HG03108 (cell line): ENCODE results near the gene KLB.
A peak's percentile ranks its signal among the peaks of the same experiment; 100 is the strongest.

Source experiments
- ATAC-seq: cut with Tn5 transposase; IDR thresholded peaks from one replicate; pipeline ENCODE4 v1.9.1; 2021; ENCODE audit warnings: moderate library complexity; ENCODE audit not compliant: unreplicated experiment

The KLB gene

DNA sequence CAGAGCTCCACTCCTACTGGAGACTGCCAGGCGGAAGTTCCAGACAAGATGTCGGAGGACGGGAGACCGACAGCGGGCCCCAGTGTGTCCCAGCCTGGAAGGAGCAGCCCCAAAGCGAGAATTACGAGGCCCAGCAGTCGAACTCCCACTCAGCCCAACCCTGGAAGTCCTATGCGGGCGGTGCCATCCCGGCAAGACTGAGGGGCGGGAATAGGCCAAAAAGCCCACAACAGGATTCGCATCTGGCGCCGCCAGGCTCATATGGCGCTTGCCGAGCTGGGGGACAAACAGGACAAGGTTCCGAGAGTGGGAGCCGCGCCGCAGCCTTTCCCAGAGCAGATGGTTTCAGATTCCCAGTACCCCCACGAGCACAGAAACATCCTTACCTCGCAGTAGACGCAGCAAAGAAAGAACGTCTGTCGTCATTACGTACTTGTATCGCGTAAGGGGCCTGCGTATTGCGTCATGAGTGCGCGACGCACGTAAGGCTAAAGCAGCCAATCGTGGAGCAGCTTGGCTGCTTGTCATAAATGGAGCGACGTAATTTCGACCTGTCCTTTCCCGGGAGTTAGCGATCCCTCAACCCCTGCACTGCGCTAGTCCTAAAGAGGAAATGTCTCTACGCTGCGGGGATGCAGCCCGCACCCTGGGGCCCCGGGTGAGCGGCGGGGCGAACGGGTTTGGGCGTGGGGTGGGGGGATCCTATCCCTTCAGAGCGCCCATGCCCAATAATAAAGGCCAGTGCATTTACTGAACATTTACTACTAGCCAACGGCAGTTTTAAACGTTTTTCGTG, 52.0 kb downstream of the KLB start, which contains the start of the genes LIAS and RPL9:
Gene LIAS (plus strand): TSS at position 552 of the 796 bp plus-strand sequence. CDS start 62 bp downstream, at position 614.
Gene RPL9 (minus strand): TSS at position 418 of the 796 bp plus-strand sequence. CDS start 483 bp downstream, outside the sequence.
- ATAC-seq = peak; percentile 84

DNA sequence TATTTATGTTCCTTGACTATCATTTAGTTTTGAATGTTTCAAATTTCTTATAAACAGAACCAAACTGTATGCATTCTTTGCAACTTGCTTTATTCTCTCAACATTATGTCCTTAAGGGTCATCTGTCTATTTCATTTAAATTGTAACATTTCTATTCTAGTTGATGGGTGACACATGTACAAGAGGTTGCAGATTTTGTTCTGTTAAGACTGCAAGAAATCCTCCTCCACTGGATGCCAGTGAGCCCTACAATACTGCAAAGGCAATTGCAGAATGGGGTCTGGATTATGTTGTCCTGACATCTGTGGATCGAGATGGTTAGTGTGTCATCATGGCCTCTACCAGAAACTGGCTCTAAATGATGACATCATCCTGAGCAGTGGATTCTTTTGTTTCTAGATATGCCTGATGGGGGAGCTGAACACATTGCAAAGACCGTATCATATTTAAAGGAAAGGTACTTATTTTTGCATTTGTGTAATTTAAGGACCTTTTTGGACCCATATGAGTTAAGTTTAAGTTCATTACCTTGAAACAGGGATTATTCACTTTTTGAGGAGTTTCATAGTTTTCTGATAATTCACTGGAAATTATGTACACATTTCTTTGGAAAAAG, 58.3 kb downstream of the KLB start:
- ATAC-seq = no peak

DNA sequence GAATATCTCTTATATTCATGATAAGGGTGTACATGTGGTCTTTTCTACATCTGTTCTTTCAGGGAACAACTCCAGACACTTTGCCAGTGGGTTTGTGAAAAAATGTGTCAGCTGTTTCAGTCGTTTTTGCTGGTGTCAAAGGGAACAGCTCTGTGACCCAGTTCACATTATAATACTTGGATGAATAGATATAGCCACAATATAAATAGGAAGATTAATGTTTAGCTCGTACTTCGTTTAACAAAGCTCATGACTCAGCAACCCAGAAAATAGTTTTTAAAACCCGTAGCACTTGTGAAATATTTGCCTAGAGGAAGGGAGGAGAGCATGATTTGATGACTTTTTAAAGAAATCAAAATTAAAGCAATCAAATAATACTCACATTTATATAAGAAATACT, 60.0 kb downstream of the KLB start:
- ATAC-seq = no peak

DNA sequence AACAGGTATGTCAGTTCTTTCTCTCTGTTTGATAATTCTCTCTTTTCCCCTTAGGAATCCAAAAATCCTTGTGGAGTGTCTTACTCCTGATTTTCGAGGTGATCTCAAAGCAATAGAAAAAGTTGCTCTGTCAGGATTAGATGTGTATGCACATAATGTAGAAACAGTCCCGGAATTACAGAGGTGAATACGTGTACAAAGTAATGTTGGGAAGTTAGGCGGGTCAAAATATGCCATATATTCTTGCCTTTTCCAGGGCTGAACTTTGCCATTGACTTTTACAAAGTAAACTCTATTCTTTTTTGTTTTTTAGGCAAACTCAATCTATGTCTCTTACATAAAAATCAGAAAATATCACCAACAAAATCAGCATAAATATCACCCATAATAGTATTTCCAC, 60.7 kb downstream of the KLB start:
- no peak for ATAC-seq

DNA sequence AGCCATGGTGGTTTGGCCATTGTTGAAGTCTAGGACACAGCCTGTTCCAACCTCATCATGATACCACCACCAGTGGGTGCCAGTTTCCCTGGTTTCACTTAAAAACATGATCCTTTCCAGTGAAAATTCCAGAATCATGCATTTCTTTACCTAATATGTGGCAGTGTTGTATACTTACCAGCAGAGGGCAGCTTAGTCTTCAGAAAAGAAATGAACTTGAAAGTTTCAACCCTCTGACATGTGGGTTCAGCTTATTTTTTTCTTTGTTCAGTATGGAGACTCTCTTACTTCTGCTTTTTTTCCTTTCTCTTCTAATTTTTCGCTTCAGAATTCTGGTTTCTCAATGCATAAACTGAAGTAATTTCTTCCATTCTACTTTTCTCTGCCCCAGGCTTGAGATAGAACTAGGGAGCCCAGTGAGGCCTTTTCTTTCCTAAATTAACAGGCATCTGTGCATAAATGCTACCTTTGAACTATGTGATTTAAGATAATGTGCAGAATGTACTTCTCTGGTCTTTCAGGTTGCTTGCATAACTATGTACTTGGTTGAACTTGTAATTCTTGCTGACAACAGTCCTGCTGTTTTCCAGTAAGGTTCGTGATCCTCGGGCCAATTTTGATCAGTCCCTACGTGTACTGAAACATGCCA, 62.8 kb downstream of the KLB start:
- peak; percentile 90 for ATAC-seq

DNA sequence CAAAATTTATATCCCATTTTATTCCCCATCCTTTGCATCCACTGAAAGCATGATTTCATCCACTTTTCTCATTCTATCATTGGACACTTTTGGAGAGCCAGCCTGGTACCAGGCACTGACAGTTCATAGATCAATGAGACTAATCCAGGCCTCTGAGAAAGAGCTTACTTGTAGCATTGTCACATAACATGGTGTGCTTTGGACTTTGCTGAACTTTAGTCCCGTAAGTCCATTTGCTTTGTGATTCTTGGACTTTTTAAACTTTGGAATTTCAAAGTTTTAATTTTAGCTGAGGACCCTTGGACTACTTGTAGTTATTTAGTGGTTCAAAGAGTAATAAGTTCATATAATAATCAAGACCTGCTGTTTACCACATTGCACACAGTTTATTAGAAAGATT, 63.7 kb downstream of the KLB start:
- ATAC-seq = no peak

DNA sequence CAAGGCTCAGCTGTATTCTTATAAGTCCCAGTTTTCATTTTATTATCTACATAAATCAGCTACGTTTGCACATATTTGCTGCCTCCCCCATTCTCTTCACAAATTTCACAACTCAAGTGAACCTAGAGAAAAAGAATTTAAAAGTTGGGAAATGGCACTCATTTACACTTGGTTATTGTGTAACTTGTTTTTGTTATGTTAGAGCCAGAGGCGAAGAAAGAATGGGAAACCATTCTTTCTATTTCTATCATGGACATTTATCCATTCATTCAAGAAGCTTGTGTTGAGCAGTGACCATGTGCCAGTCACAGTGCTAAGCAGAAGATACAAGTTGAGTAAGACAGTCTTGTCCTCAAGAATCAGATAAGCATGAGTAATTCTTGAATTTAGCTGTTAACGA, 65.7 kb downstream of the KLB start:
- ATAC-seq = no peak

DNA sequence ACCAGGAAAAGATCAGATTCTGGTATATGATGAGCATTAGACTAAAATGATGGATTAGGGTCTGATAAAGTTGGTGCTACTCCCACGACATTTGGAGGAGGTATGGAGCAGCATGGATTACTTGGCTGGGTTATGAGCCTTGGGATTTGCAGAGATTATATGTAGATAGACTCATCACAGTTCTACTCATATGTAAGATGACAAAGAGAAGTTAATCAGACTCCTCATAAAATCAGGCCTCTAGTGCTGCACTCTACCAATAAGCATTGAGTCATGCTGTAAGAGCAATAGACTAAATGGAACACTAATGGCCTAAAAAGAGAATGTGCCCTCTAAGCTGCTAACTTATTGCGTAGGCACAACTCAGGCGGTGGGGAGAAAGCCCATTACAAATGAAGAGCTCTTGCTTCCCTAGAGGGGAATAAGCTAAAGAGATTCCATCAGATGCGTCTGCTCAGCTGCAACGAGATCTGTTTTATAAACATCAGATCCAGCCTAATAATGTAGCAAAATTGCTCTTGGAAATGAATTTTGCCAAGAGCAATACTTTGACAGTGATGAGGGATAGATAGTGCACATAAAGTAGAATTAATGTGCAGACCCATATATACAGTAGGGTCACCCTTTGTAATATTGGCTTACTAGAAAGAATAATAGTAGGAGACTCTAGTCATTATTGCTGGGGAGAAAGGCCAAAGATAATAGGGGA, 69.6 kb downstream of the KLB start:
- no peak for ATAC-seq

DNA sequence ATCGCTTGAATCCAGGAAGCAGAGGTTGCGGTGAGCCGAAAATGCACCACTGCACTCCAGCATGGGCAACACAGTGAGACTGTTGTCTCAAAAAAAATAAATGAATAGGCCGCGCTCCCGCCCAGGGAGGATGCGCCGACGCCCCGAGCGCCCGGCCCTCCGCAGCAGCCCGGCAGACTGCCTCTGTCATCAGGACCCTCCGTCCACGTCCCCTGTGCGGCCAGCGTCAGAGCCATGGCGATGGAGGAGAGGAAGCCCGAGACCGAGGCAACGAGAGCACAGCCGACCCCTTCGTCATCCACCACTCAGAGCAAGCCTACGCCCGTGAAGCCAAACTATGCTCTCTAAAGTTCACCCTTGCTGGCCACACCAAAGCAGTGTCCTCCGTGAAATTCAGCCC, 73.5 kb downstream of the KLB start:
- ATAC-seq = no peak

DNA sequence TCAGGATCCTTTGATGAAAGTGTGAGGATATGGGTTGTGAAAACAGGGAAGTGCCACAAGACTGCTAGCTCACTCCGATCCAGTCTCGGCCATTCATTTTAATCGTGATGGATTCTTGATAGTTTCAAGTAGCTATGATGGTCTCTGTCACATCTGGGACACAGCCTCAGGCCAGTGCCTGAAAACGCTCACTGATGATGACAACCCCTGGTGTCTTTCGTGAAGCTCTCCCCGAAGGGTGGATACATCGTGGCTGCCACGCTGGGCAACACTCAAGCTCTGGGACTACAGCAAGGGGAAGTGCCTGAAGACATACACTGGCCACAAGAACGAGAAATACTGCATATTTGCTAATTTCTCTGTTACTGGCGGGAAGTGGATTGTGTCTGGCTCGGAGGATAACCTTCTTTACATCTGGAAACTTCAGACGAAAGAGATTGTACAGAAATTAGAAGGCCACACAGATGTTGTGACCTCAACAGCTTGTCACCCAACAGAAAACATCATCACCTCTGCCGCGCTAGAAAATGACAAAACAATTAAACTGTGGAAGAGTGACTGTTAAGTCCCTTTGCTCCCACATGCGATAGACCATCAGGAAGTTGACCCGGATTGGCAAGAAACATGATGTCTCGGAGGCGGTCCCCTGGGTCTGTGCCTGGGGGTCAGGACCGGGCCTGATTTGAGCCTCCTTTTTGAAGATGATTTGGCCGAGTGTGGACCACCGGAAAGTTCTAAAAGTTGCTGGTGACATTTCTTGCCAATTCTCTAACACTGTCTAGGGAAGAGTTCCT, 74.4 kb downstream of the KLB start:
- ATAC-seq = no peak

DNA sequence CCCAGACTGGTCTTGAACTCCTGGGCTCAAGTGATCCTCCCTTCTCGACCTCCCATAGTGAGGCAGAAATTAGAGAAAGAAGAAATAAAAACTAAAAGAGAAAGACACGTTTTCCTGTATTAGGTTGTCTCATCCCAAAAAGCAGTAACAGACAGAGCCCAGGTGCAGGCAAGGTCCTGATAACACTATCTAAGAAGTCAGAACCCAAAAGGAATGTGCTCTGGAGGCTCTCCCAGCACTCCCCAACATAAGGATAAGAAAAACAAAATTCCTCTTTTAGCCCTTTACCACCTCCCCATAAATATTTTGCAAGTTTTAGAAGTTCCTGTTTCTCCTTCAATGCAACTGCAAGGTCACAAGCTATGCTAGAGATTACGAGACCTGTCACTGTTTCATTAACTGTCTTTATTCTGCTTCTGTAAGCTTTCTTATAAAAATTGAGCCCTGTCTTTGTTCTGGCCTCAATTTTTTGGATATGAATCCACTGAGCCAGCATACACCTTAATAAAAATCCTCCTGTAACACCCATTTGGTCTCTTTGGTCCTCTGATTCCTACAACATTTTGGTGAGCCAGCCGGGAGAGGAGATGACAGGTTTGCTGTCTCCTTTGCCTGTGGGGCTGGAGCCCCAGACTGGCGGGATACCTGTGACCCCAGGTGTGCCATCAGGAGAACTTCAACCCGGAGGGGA, 78.0 kb downstream of the KLB start:
- ATAC-seq = no peak

DNA sequence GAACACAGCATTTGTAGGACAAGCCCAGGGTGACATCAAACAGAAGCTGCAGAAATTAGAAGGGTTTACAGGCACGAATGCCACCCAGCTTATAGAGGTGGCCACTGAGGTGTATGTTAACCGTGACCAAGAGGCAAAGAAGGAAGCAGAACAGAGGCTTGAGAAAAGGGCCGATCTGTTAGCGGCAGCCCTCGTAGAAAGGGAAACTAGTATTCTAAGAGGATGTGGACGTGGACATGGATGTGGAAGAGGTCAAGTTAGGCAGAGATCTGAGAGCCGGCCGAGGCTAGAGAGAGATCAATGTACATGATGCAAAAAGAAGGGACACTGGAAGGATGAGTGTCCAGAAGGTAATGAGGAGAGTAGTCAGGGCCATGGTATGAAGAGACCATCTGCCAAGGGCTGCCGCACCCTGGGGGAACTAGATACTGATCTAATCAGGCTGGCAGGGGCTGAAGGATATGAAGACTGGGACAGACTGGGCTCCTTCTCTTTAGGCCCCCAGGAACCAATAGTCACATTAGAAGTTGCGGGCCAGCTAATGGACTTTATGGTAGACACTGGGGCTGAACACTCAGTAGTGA, 79.6 kb downstream of the KLB start:
- no peak for ATAC-seq

DNA sequence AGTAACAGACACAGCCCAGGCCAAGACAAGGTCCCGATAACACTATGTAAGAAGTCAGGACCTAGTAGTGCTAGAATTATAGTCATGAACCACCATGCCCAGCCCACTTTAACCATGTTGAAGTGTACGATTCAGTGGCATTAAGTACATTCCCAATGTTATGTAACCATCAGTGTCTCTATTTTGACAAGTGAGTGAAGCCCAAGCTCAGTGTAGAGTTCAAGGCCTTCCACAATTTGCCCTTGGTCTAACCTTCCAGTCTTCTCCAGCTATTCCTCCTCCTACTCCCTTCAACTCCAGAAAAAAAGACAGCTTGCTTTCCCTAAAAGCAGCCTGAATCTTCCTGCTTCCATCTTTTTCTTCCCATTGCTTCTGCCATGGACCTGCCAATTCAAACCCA, 83.6 kb downstream of the KLB start:
- no peak for ATAC-seq

DNA sequence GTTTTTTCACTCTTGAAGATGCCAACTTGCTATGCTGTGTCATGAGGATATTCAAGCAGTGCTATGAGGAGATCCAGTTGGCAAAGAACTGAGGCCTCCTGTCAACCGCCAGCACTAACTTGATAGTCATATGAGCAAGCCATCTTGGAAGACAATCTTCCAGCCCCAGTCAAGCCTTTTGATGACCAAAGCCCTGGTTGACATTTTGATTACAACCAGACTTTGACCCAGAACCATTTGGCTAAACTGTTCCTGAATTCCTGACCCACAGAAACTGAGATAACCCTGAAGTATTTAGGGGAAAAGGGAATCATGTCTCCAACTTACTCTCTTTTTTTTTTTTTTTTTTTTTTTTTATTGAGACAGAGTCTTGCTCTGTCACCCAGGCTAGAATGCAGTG, 87.6 kb downstream of the KLB start:
- ATAC-seq = no peak

DNA sequence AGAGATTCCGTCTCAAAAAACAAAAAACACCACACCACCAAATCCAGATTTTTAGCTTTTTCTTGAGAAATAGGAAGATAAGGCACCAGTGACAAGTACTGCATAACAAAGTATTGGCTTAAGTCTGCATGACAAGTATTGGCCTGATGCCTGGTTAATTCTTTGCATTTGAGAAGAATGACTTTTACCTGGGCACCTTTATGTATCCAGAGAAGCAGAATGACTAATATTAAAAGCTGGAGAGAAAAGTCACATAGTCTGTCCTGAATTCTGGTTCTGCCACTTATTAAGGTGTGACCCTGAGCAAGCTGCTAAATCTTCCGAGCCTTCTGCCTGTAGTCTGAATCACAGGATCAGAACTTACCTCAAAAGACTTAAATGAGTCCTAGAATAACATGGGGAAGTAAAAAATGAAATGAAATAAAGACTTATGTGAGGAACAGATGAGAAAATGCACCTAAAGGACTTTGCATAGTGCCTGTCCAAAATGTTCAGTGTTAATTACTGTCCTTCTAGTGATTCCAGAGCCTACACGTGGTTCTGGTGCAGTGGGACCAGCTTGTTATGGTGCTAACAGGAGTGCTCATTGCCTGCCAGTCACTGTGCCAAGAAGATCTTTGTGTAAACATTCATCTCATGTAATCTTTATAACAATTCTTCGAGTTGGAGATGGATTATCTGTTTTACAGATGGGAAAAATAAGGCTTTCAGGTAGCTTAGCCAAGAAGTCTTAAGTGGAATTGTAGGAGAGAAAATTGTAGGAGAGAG, 88.9 kb downstream of the KLB start:
- no peak for ATAC-seq

DNA sequence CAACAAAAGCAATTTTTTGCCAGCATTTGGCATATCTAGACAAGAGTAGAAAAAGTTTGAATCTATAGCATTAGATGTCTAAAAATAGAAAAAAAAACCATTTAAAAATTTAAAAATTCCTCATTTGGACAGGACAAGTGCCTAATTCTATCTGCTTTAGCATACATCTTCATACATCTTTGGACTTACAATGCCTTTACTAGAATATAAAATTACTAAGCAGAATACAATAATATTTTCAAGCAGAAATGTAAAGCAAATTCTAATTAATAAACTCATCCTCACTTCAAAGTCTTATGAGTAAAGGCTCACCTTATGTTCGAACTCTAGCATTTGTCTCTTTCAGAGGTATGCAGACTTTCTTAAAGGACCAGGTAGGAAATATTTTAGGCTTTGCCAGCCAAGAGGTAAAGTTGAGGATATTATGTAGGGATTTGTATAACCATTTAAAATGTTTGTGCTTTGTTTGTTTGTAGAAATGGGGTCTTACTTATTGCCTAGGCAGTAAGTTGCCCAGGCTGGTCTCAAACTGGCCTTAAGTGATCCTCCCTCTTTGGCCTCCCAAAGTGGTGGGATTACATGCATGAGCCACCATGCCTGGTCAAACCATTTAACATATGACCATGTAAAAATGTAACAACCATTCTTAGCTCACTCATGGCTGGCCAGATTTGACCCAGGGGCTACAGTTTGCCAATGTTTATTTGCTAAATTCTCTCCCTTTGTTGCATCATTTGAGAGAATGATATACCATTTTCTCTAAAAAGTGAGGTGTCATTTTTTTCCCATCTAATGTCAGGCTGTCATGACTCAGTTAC, 91.4 kb downstream of the KLB start:
- ATAC-seq = no peak

DNA sequence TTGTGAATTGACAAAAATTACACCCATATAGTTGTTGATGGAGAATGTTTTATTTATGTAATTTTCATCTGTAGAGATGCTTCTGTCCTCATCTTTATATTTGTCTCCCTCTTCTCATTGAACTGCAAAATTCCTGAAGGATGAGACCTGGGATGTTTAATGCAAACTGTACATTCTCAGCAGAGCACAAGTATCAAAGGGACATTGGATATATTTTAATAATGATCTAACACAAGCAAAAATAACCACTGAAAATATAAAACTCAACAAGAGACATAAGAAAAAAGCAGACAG, 91.9 kb downstream of the KLB start:
- ATAC-seq = no peak
